ENCODE data around the gene MAP1B. TPM values are rescaled to one million over a fixed set of nuclear protein-coding genes. Genes with fewer than 3 reads are reported as not detected.

MAP1B gene
- total and polyA plus RNA-seq, 2 of the 4 experiments (the other 2 are of a cell fraction): 41.1 to 183 TPM

- Histone ChIP-seq H3K9me1 (ENCODE audit: insufficient read depth, low read length) (peaks cover 39% of the 10 kb centered on the region), H3K27me3 (ENCODE audit: control insufficient read depth, insufficient read depth, low read length) (no peaks in the 10 kb centered on the region), H2AFZ (replicated peaks; ENCODE audit: low read length, poor library complexity) (no peak overlapping the region), H3K4ac (ENCODE audit: low read depth, low read length) (peak overlapping the region; percentile 46; the same call in 1 of the 2 replicates), H2AK9ac (replicated peaks; ENCODE audit: low read depth, low read length, poor library complexity) (no peak overlapping the region), H2AK5ac (ENCODE audit: low read depth, low read length) (peak overlapping the region; percentile 11; the same call in 1 of the 2 replicates), H4K8ac (ENCODE audit: low read depth in 2 of 2, low read length in 2 of 2) (0 out of 4 replicates have a peak overlapping the region, but pooled peaks of 1 of the 2 experiments have one; percentile 24), H3K23ac (ENCODE audit: low read depth, low read length) (peak overlapping the region; percentile 42; the same call in 1 of the 2 replicates), H4K20me1 (ENCODE audit: insufficient read depth, low read length) (no peaks in the 10 kb centered on the region; the same call in 1 of the 2 replicates), H3K79me1 (ENCODE audit: low read depth in 1 of 2, low read length in 2 of 2) (peaks cover 51 to 91% of the 10 kb centered on the region in 2 experiments), H2BK5ac (ENCODE audit: low read depth, low read length, poor library complexity, severe bottlenecking) (peak overlapping the region; percentile 46), H4K5ac (ENCODE audit: low read depth, low read length) (no peak overlapping the region), H3K9ac (ENCODE audit: low read depth, low read length) (no peak overlapping the region), H3K9me3 (ENCODE audit: control insufficient read depth, insufficient read depth, low read length) (no peaks in the 10 kb centered on the region), H2BK20ac (ENCODE audit: low read depth, low read length) (no peak overlapping the region), H3K36me3 (ENCODE audit: control insufficient read depth, insufficient read depth, low read length) (peaks cover 9% of the 10 kb centered on the region; the same call in 1 of the 2 replicates), H3K4me2 (ENCODE audit: low read depth, low read length) (no peak overlapping the region), H4K91ac (ENCODE audit: insufficient read depth, low read depth, low read length) (no peak overlapping the region; the same call in 1 of the 2 replicates), H3K14ac (replicated peaks; ENCODE audit: low read depth, low read length) (no peak overlapping the region; the same call in 1 of the 2 replicates), H3K4me3 (ENCODE audit: insufficient read depth, low read depth, low read length) (no peak overlapping the region), H3K56ac (ENCODE audit: extremely low read depth, insufficient read depth, low read length) (no peak overlapping the region), H3K4me1 (ENCODE audit: control insufficient read depth, insufficient read depth, low read length) (peaks cover 29% of the 10 kb centered on the region), H3K27ac (ENCODE audit: insufficient read depth, low read length) (no peak overlapping the region), H2BK15ac (ENCODE audit: low read depth, low read length) (no peak overlapping the region), H2BK120ac (ENCODE audit: low read depth, low read length) (no peak overlapping the region), H3K18ac (ENCODE audit: low read depth, low read length) (no peak overlapping the region)
- ChIA-PET CTCF (interaction anchor here (0.6 to 0.7 kb wide), 3 partner anchors 69 to 562 kb away, joined by 3 to 5 read pairs (median 3); no protein-coding TSS in a partner anchor), POLR2A (ENCODE audit: unreplicated experiment) (no interaction called here)
- DNase-seq (no peak), ATAC-seq (ENCODE audit: low read depth) (no peak; the same call in 1 of the 2 replicates)
- BruUV-seq (replicated peaks): no TSS peak
- TF ChIP-seq MAFK (IDR thresholded peaks at IDR 0.05; ENCODE audit: low read depth, low read length) (no peak), FOS (IDR thresholded peaks at IDR 0.05; ENCODE audit: low read depth, low read length) (no peak), MAZ (IDR thresholded peaks at IDR 0.05; ENCODE audit: borderline replicate concordance, low read depth, low read length) (no peak), POLR2A (IDR thresholded peaks at IDR 0.05; ENCODE audit: low read depth, low read length) (no peak), RFX5 (IDR thresholded peaks at IDR 0.05; ENCODE audit: low read depth, low read length) (no peak), ELK1 (IDR thresholded peaks at IDR 0.05; ENCODE audit: borderline replicate concordance, low read depth, low read length) (no peak), NFE2L2 (IDR thresholded peaks at IDR 0.05; ENCODE audit: low read depth, low read length) (no peak), RCOR1 (IDR thresholded peaks at IDR 0.05; ENCODE audit: insufficient replicate concordance, low read length) (no peak), CTCF (conservative IDR thresholded peaks at IDR 0.05; ENCODE audit: low read depth, low read length) (peak; percentile 29; the same call in 1 of the 2 replicates), CHD1 (IDR thresholded peaks at IDR 0.05; ENCODE audit: low read depth, low read length) (no peak), BHLHE40 (IDR thresholded peaks at IDR 0.05; ENCODE audit: low read depth, low read length) (no peak), MXI1 (IDR thresholded peaks at IDR 0.05; ENCODE audit: borderline replicate concordance, low read depth, low read length) (no peak), CEBPB (IDR thresholded peaks at IDR 0.05; ENCODE audit: low read depth, low read length) (no peak), RAD21 (IDR thresholded peaks at IDR 0.05; ENCODE audit: low read length) (peak; percentile 33; the same call in 1 of the 2 replicates), SMC3 (IDR thresholded peaks at IDR 0.05; ENCODE audit: low read depth, low read length) (no peak)
- in situ Hi-C loops (cut with MboI; ENCODE audit: low sequenced_read_pairs): no loop called here
- intact Hi-C loops (cut with micrococcal nuclease): loop anchor here (5.0 kb wide), 1 partner anchor 98 kb away; no protein-coding TSS in a partner anchor
- dilution Hi-C loops (cut with HindIII; ENCODE audit: low sequenced_read_pairs, unreplicated experiment): no loop called here
- WGBS, 2 experiments (ENCODE audit: extremely low coverage in 2 of 2, insufficient read length in 1 of 2): no CpG with 5 or more reads among the region's 2 CpGs
Observed at GRCh38 chr5:72149742-72150141, 42.5 kb downstream of the MAP1B start.
